HG03039 (cell line): ENCODE measurements around the gene ACYP2.

Source experiments
- ATAC-seq: cut with Tn5 transposase; IDR thresholded peaks from one replicate; pipeline ENCODE4 v1.9.1; 2021; ENCODE audit warnings: mild to moderate bottlenecking, moderate library complexity; ENCODE audit not compliant: unreplicated experiment

The ACYP2 gene

DNA sequence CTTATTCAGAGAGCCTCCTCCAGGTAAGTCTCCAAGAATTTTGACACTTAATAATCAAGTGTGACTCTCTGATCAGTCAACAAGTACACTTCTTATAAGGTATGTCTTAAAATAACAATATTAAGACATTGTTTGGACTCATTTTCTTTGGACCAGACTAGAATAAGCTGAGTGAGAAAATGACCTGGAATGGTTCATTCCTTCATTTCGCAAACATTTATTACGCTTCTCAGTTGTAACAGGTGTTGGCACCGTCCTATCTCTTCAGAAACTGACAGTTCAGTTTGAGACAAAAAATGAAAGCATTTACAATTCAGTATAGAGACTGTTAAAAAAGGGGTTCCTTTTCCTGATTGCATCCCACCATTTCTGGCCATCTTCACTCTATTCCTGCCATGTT, 94.0 kb downstream of the ACYP2 start:
- no peak for ATAC-seq

DNA sequence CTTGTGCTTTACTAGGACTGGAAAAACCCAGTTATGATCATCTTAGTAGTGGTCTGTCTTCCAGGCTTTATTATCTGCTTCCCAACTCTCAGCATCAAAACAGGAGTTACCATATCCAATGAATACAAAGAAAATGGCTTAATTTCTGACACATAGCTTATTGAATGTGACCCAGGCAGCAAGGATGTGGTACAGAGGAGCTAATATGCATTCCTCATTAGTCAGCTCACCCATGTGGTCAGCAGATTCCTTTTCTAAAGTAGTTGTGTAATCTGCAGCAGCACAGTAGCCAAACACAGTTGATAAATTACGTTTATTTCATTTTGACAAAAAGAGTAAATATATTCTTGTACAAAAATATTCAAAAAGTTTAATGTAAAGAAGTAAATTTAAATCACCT, 97.0 kb downstream of the ACYP2 start:
- ATAC-seq, result no peak

DNA sequence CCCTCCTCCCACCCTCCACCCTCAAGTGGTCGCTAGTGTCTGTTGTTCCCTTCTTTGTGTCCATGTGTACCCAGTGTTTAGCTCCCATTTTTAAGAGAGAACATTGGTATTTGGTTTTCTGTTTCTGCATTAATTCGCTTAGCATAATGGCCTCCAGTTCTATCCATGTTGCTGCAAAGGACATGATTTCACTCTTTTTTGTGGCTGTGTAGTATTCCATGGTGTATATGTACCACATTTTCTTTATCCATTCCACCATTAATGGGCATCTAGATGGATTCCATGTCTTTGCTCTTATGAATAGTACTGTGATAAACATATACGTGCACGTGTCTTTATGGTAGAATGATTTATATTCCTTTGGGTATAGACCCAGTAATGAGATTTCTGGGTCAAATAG, 97.7 kb downstream of the ACYP2 start:
- no peak for ATAC-seq

DNA sequence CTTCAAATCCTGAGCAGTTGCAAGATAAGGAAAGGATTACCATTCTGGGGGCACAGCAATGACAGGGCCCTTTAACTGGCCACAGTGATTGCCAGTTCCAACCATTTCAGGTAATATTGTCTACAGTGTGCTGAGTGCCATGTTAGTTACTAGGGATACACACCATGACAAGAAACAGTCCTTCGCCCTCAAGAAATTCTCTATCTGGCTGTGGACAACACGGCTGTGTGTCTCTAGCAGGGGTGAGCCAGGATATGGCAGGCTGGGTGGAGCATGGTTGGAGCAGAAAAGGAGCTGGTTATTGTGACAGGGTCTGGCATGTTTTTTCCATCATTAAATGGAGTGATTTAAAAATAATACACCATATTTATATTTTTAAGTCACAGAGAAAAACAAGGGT, 109.6 kb downstream of the ACYP2 start:
- no peak for ATAC-seq

- ATAC-seq, result no peak
These were observed 110.8 kb downstream of the ACYP2 start for GRCh38 chr2:54226260-54226659.

- no peak for ATAC-seq
These were observed 112.4 kb downstream of the ACYP2 start for GRCh38 chr2:54227798-54228197.

GRCh38 chr2:54228945-54229344, 113.5 kb downstream of the ACYP2 start:
- ATAC-seq, result no peak

DNA sequence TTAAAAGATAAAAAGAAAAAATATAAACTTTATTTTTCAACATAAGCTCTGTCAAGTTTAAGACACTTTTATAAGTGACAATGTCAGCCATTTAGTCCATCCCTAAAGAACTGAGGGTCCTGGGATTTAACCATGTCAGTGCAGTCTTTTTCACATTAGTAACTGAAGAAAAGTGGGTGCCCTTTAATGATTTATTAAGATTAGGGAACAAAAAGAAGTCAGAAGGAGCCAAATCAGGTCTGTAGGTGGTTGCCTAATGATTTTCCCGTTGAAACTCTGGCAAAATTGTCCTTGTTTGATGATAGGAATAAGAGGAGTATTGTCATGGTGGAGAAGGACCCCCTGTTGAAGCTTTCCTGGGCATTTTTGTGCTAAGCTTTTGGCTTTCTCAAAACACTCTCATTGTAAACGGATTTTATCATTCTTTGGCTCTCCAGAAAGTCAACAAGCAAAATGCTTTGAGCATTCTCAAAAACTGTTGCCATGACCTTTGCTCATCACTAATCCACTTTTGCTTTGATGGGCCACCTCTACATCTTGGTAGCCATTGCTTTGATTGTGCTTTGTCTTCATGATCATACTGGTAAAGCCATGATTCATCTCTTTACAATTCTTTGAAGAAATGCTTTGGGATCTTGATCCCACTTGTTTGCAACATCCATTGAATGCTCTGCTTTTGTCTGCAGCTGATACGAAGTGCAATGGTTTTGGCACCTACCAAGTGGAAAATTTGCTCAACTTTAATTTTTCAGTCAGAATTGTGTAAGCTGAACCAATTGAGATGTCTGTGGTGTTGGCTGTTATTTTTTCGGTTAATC, 118.6 kb downstream of the ACYP2 start:
- no peak for ATAC-seq

GRCh38 chr2:54237428-54237827, 122.0 kb downstream of the ACYP2 start:
- ATAC-seq, result no peak

GRCh38 chr2:54239427-54239826, 124.0 kb downstream of the ACYP2 start:
- ATAC-seq, result no peak

DNA sequence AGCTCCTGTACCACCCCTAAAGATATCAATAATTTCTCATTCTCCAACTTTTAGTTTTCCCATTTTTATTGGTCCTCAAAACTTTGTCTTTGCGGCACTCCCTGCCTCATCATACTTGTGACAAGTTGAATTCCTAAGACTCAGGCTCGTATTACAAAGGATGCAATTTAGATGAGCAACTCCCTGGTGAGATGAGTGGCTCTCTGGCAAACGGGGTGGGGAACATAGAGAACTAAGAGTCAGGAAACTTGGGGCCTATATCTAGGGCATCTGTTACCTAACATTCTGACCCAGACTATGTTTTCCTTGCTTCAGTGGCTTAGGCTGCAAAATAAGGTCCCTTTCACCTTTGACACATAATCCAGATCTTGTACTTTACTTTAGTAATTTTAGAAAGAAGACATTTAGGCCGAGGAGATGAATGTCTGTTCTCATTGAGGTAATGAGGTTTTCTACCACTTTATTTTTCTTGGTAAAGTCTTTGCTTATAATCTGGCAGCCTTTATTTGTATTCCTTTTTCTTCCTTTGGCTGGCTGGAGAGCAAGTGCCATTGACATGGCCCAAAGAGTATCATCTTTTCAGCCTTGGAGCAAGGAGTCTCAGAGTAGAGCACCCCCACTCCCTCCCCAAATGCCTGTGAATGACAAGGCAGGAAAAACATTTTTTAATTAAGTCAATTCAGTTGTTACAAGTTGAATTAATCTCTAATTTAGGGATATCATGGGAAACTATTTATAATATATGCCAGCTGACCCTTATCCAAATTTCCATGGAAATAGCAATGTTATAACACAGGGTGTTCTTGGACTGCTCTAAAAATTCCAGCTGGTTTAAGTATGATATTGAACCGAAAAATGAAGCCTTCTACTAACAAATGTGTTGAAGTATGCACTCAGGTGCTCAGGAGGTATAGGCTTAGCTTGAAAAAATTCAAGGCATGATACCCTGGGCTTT, 125.4 kb downstream of the ACYP2 start:
- ATAC-seq, result no peak

DNA sequence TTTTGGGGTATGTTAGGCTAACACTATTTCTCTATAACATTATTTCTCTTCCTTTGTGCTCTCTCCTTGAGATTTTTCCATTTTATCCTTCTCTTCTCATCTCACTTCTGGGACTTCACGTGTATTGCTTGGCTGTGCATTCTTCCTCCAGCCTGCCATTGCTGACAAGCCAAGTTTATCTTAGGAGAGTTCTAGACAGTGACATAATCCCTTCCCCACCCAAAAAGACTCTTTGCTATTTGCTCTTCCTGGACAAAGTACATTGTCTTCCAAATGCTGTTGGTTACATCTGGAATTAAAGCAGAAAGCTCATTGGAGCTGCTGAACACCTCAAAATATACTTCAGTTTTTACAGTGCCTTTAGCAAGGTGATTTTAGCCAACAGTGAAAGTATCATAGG, 131.7 kb downstream of the ACYP2 start:
- no peak for ATAC-seq

DNA sequence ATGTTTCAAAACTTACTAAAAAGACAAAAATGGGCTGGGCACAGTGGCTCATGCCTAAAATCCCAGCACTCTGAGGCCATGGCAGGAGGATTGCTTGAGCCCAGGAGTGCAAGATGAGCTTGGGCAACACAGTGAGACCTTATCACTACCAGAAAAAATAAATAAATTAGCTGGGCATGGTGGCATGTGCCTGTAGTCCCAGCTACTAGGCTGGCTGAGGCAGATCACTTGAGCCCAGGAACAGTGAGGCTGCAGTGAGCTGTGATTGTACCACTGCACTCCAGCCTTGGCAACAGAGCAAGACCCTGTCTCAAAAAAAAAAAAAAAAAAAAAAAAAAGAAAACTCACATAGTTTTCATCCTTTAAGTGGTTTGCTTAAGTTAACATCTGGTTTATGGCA, 134.2 kb downstream of the ACYP2 start:
- no peak for ATAC-seq

DNA sequence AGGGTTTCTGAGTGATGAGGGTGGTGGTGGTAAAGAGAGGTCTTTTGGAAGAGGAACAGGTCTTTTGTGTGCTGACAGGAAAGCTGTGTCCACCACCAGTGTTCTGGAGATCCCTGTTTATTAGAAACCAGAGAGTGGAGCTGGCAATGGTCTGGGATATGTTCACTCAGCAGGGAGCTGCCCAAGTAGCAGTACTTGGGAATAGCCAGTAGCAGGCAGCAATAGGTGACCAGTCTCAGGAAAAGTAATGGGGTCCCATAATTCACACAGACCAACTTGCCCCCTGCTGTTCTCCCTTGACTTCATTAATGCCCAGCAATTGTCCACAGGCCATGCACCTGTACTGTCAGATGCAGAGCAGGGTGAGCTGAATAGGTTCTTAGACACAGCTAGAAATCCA, 138.8 kb downstream of the ACYP2 start:
- no peak for ATAC-seq

GRCh38 chr2:54255230-54256090, 140.0 kb downstream of the ACYP2 start:
- ATAC-seq, result no peak

- no peak for ATAC-seq
These were observed 140.8 kb downstream of the ACYP2 start, which contains the start of gene TSPYL6 for GRCh38 chr2:54256091-54256694. Gene TSPYL6, minus strand, starts transcription at chr2:54256229. Its CDS starts 78 bp downstream, at chr2:54256151.

- ATAC-seq, result no peak
These were observed 142.8 kb downstream of the ACYP2 start for GRCh38 chr2:54258166-54258565.

GRCh38 chr2:54259413-54260240, 144.2 kb downstream of the ACYP2 start:
- ATAC-seq, result no peak

- ATAC-seq, result no peak
These were observed 144.8 kb downstream of the ACYP2 start for GRCh38 chr2:54260241-54260595.

GRCh38 chr2:54261537-54261936, 146.1 kb downstream of the ACYP2 start:
- ATAC-seq, result no peak
